Skeletal muscle tissue (tissue), 4 donors: ENCODE data around the gene CYYR1. TPM values are rescaled to one million over a fixed set of nuclear protein-coding genes. Genes with fewer than 3 reads are reported as not detected.

Experiments
- H3K27ac ChIP-seq: one replicate; pipeline ENCODE4 v1.7.0; 2013; ENCODE audit warnings: mild to moderate bottlenecking, low read depth, low read length, inconsistent platforms
- H3K27me3 ChIP-seq, 3 donors: one replicate each; pipeline ENCODE4 v1.7.0; 2013; ENCODE audit warnings: low read length in 3 of 3; ENCODE audit not compliant: control insufficient read depth in 3 of 3, insufficient read depth in 3 of 3
- H3K36me3 ChIP-seq, 3 donors: one replicate each; pipeline ENCODE4 v1.7.0; 2013; ENCODE audit warnings: low read length in 3 of 3; ENCODE audit not compliant: control insufficient read depth in 3 of 3, insufficient read depth in 3 of 3
- H3K4me1 ChIP-seq, 3 donors: one replicate each; pipeline ENCODE4 v1.7.0; 2013; ENCODE audit warnings: low read length in 3 of 3, mild to moderate bottlenecking in 3 of 3; ENCODE audit not compliant: control insufficient read depth in 3 of 3, insufficient read depth in 3 of 3
- H3K4me3 ChIP-seq, 3 donors: one replicate each; pipeline ENCODE4 v1.7.0; 2013; ENCODE audit warnings: low read length in 3 of 3
- H3K9ac ChIP-seq, 3 donors: one replicate each; pipeline ENCODE4 v1.7.0; 2013; ENCODE audit warnings: low read length in 3 of 3, mild to moderate bottlenecking in 3 of 3, moderate library complexity in 2 of 3, low read depth in 1 of 3
- H3K9me3 ChIP-seq, 3 donors: one replicate each; pipeline ENCODE4 v1.7.0; 2013; ENCODE audit warnings: low read length in 3 of 3; ENCODE audit not compliant: control insufficient read depth in 3 of 3
- total RNA-seq: library from RNA; depleted of rRNA; stranded (reverse); fragments of >200 nt; gene quantifications from one replicate; pipeline ENCODE4 v1.2.3, GENCODE V29; 2014
- donor health status: Osteomylitis.

Gene CYYR1
- total RNA-seq, 1 donor from 2014 or later, result 4.2 TPM

- Histone ChIP-seq H3K4me1 (no peaks in the 10 kb centered on the region), H3K27me3 (no peaks in the 10 kb centered on the region), H3K27ac (no peak overlapping the region), H3K9me3 (no peaks in the 10 kb centered on the region), H3K36me3 (no peaks in the 10 kb centered on the region), H3K9ac (no peak overlapping the region), H3K4me3 (no peak overlapping the region)
Measured at GRCh38 chr21:26432410-26432809, 140.7 kb downstream of the CYYR1 start.

- Histone ChIP-seq H3K27me3 (no peaks in the 10 kb centered on the region), H3K4me1 (no peaks in the 10 kb centered on the region), H3K36me3 (no peaks in the 10 kb centered on the region), H3K9ac (no peak overlapping the region), H3K27ac (no peak overlapping the region), H3K4me3 (no peak overlapping the region), H3K9me3 (no peaks in the 10 kb centered on the region)
Measured at GRCh38 chr21:26425576-26425975, 147.5 kb downstream of the CYYR1 start.

GRCh38 chr21:26423511-26423910 lies 149.6 kb downstream of the CYYR1 start:
- no peaks in the 10 kb centered on the region for H3K36me3 ChIP-seq
- H3K9ac ChIP-seq, result no peak overlapping the region
- H3K27ac ChIP-seq, result no peak overlapping the region
- no peaks in the 10 kb centered on the region for H3K4me1 ChIP-seq
- H3K4me3 ChIP-seq, result no peak overlapping the region
- no peaks in the 10 kb centered on the region for H3K9me3 ChIP-seq
- H3K27me3 ChIP-seq, result no peaks in the 10 kb centered on the region

GRCh38 chr21:26422706-26423105 lies 150.4 kb downstream of the CYYR1 start:
- Histone ChIP-seq H3K36me3 (no peaks in the 10 kb centered on the region), H3K9ac (no peak overlapping the region), H3K27ac (no peak overlapping the region), H3K27me3 (no peaks in the 10 kb centered on the region), H3K4me1 (no peaks in the 10 kb centered on the region), H3K9me3 (no peaks in the 10 kb centered on the region), H3K4me3 (no peak overlapping the region)

GRCh38 chr21:26422138-26422537 lies 150.9 kb downstream of the CYYR1 start:
- no peaks in the 10 kb centered on the region for H3K36me3 ChIP-seq
- no peaks in the 10 kb centered on the region for H3K4me1 ChIP-seq
- no peak overlapping the region for H3K9ac ChIP-seq
- H3K27ac ChIP-seq, result no peak overlapping the region
- no peaks in the 10 kb centered on the region for H3K27me3 ChIP-seq
- no peak overlapping the region for H3K4me3 ChIP-seq
- H3K9me3 ChIP-seq, result no peaks in the 10 kb centered on the region

- Histone ChIP-seq H3K27me3 (no peaks in the 10 kb centered on the region), H3K9ac (no peak overlapping the region), H3K4me3 (no peak overlapping the region), H3K9me3 (no peaks in the 10 kb centered on the region), H3K27ac (no peak overlapping the region), H3K4me1 (no peaks in the 10 kb centered on the region), H3K36me3 (no peaks in the 10 kb centered on the region)
Measured at GRCh38 chr21:26421724-26422123, 151.4 kb downstream of the CYYR1 start.
